HG03558 (cell line): ENCODE data around the gene HES3.

Experiments
- ATAC-seq: cut with Tn5 transposase; IDR thresholded peaks from one replicate; pipeline ENCODE4 v1.9.1; 2021; ENCODE audit warnings: moderate number of reproducible peaks; ENCODE audit not compliant: unreplicated experiment; ENCODE audit errors: extremely low read depth

HES3 gene

GRCh38 chr1:6245086-6245868 is 1.3 kb downstream of the HES3 start:
- no peak for ATAC-seq

- no peak for ATAC-seq
Measured at GRCh38 chr1:6245869-6246496, 2.0 kb downstream of the HES3 start.

GRCh38 chr1:6246497-6247467 is 2.8 kb downstream of the HES3 start:
- ATAC-seq = no peak

GRCh38 chr1:6247651-6248050 is 3.7 kb downstream of the HES3 start:
- no peak for ATAC-seq

- ATAC-seq = no peak
Measured at GRCh38 chr1:6248161-6248776, 4.3 kb downstream of the HES3 start.

- no peak for ATAC-seq
Measured at GRCh38 chr1:6248932-6249738, 5.2 kb downstream of the HES3 start.

- ATAC-seq = no peak
Measured at GRCh38 chr1:6249739-6250689, 6.0 kb downstream of the HES3 start.

- ATAC-seq = no peak
Measured at GRCh38 chr1:6251233-6251632, 7.3 kb downstream of the HES3 start.

GRCh38 chr1:6251681-6252373 is 7.8 kb downstream of the HES3 start:
- no peak for ATAC-seq

- ATAC-seq = no peak
Measured at GRCh38 chr1:6252374-6252710, 8.4 kb downstream of the HES3 start.

GRCh38 chr1:6253380-6253779 is 9.4 kb downstream of the HES3 start:
- no peak for ATAC-seq

- ATAC-seq = no peak
Measured at GRCh38 chr1:6254691-6255090, 10.7 kb downstream of the HES3 start.

- no peak for ATAC-seq
Measured at GRCh38 chr1:6256645-6257044, 12.7 kb downstream of the HES3 start.

- no peak for ATAC-seq
Measured at GRCh38 chr1:6257541-6258069, 13.6 kb downstream of the HES3 start.

GRCh38 chr1:6258675-6259074 is 14.7 kb downstream of the HES3 start:
- ATAC-seq = no peak

GRCh38 chr1:6259491-6260362 is 15.7 kb downstream of the HES3 start:
- no peak for ATAC-seq

GRCh38 chr1:6260433-6260934 is 16.5 kb downstream of the HES3 start:
- no peak for ATAC-seq
